Mesothelial cell of epicardium (in vitro differentiated cells): Measurements from ENCODE around the gene RPL3. TPM values are rescaled to one million over a fixed set of nuclear protein-coding genes. Genes with fewer than 3 reads are reported as not detected.

Experiments used
- DNase-seq, 2 experiments: peaks; one replicate each; pipeline ENCODE4 v3.0.0; 2021; ENCODE audit warnings: low spot score in 2 of 2; ENCODE audit not compliant: unreplicated experiment in 2 of 2
- H3K27ac Mint-ChIP-seq: 2 replicates; pipeline ENCODE4 v1.8.0; 2021; ENCODE audit warnings: mixed read lengths
- H3K27me3 Mint-ChIP-seq: 2 replicates; pipeline ENCODE4 v1.8.0; 2021; ENCODE audit warnings: low read depth, mixed read lengths
- H3K36me3 Mint-ChIP-seq: 2 replicates; pipeline ENCODE4 v1.8.0; 2021; ENCODE audit warnings: mixed read lengths
- H3K4me1 Mint-ChIP-seq: 2 replicates; pipeline ENCODE4 v1.8.0; 2021; ENCODE audit warnings: mixed read lengths
- H3K4me3 Mint-ChIP-seq: 2 replicates; pipeline ENCODE4 v1.8.0; 2021; ENCODE audit warnings: mild to moderate bottlenecking, moderate library complexity, mixed read lengths
- H3K9me3 Mint-ChIP-seq: 2 replicates; pipeline ENCODE4 v1.8.0; 2021; ENCODE audit warnings: mixed read lengths
- total RNA-seq: library from RNA; stranded (reverse); gene quantifications from 3 replicates; pipeline ENCODE4 v1.2.1, GENCODE V29; 2021
- TF ChIP-seq, protein P1 (sequence below): fragments of 200-600 bp; sonication (generic); IDR thresholded peaks from one replicate; pipeline ENCODE4 v1.5.0; 2021; ENCODE audit warnings: antibody characterized with exemption; ENCODE audit not compliant: unreplicated experiment

RPL3 gene
- total RNA-seq, 1 donor from 2014 or later = 2,423 TPM

DNA sequence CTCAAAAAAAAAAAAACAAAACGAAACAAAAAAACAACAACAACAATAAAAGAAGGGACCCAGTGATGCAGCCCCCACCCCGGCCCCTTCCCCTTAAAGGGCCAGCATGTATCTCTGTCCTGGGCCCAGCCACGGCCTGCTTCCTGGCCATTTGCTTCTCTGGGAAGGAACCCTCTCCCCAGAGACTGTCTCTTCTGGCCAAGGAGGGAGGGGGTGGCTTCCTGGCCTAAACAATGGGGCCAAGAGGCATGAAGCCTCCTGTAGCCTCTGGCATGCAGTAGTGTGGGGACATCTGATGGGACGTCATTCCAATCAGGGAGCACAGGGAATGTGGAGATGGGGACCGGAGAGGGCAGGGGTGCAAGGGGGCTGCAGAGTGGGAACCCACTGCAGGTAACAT lies 49.1 kb downstream of the RPL3 start:
- no peak for DNase-seq
- no peaks in the 10 kb centered on the region for H3K9me3 Mint-ChIP-seq
- H3K36me3 Mint-ChIP-seq = no peaks in the 10 kb centered on the region
- TF ChIP-seq, protein P1, sequence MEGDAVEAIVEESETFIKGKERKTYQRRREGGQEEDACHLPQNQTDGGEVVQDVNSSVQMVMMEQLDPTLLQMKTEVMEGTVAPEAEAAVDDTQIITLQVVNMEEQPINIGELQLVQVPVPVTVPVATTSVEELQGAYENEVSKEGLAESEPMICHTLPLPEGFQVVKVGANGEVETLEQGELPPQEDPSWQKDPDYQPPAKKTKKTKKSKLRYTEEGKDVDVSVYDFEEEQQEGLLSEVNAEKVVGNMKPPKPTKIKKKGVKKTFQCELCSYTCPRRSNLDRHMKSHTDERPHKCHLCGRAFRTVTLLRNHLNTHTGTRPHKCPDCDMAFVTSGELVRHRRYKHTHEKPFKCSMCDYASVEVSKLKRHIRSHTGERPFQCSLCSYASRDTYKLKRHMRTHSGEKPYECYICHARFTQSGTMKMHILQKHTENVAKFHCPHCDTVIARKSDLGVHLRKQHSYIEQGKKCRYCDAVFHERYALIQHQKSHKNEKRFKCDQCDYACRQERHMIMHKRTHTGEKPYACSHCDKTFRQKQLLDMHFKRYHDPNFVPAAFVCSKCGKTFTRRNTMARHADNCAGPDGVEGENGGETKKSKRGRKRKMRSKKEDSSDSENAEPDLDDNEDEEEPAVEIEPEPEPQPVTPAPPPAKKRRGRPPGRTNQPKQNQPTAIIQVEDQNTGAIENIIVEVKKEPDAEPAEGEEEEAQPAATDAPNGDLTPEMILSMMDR = no peak
- H3K4me3 Mint-ChIP-seq = no peak overlapping the region
- H3K27me3 Mint-ChIP-seq = no peaks in the 10 kb centered on the region
- H3K27ac Mint-ChIP-seq = no peak overlapping the region
- H3K4me1 Mint-ChIP-seq = no peaks in the 10 kb centered on the region

DNA sequence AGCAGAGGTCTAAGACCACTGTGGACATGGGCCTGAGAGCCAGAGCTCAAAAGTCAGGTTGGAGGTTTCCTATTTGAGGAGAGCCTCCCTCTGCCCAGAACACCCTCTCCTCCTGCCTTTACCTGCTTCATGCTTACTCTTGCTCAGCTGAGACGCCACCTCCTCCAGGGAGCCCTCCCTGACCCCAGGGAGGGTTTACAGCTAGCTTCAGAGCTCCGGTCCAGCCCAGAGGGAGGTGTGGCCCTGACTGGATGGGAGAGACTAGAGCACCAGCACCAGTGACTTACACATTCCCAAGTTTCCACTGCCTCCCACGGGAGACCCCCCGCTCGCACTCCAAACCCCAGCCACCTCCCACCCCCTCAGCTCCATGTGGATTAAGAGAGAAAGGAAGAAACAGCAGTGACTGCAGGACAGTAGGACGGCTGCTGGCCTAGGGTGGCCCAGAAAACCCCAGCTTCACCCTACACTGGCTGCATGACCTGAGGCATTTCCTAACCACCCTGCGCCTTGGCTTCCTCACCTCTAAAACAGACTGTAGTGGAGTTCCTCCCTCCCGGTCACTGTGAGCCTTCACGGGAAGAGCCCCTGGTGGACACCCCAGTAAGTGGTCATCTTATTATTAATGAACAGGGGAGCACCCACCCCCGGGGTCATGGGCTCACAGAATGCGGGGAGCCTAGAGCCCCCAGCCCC lies 50.2 kb downstream of the RPL3 start:
- Mint-ChIP-seq H3K36me3 (no peaks in the 10 kb centered on the region), H3K9me3 (no peaks in the 10 kb centered on the region), H3K4me3 (no peak overlapping the region), H3K27ac (no peak overlapping the region), H3K27me3 (no peaks in the 10 kb centered on the region), H3K4me1 (no peaks in the 10 kb centered on the region)
- no peak for DNase-seq
- TF ChIP-seq, protein P1 = no peak

DNA sequence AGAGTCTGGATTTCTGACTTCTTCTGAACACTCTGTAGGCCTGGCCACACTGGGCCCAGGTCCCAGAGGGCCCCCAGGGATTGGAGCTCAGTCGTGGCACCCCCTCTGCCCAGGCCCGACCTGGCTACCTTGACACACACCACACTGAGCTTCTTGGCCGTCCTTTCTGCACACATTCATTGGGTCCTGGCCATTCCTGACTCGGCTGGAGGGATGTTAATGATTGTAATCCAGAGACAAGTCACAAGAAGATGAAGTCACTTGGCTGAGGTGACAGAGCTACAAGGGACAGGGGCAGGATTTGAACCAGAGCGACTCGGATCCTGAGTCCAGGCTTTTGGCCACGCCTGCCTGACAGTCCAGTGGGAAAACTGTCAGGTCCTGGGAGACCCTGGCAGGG lies 50.8 kb downstream of the RPL3 start:
- no peaks in the 10 kb centered on the region for H3K4me1 Mint-ChIP-seq
- H3K27ac Mint-ChIP-seq = no peak overlapping the region
- H3K9me3 Mint-ChIP-seq = no peaks in the 10 kb centered on the region
- TF ChIP-seq, protein P1 = no peak
- no peaks in the 10 kb centered on the region for H3K27me3 Mint-ChIP-seq
- H3K4me3 Mint-ChIP-seq = no peak overlapping the region
- no peak for DNase-seq
- no peaks in the 10 kb centered on the region for H3K36me3 Mint-ChIP-seq

DNA sequence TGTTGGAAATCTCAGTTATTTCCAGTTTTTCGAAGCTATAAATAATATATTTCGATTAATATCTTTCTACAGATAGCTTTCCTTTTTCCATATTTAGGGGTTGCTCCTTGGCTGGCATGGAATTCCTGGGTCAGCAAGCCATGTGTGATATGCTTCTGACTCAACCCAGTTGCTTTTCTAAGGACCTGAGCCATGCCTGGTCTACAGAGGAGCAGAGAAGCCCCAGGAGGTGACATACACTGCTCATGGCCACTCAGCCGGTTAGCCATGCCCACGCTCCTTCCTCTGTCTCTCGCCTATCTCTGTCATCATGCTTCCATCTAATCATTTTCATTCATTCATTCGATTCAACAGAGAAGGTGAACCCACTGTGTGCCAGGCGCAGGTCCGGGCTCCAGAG lies 51.4 kb downstream of the RPL3 start:
- Mint-ChIP-seq H3K27me3 (no peaks in the 10 kb centered on the region), H3K27ac (no peak overlapping the region), H3K4me1 (no peaks in the 10 kb centered on the region), H3K4me3 (no peak overlapping the region), H3K9me3 (no peaks in the 10 kb centered on the region), H3K36me3 (no peaks in the 10 kb centered on the region)
- TF ChIP-seq, protein P1 = no peak
- DNase-seq = no peak

DNA sequence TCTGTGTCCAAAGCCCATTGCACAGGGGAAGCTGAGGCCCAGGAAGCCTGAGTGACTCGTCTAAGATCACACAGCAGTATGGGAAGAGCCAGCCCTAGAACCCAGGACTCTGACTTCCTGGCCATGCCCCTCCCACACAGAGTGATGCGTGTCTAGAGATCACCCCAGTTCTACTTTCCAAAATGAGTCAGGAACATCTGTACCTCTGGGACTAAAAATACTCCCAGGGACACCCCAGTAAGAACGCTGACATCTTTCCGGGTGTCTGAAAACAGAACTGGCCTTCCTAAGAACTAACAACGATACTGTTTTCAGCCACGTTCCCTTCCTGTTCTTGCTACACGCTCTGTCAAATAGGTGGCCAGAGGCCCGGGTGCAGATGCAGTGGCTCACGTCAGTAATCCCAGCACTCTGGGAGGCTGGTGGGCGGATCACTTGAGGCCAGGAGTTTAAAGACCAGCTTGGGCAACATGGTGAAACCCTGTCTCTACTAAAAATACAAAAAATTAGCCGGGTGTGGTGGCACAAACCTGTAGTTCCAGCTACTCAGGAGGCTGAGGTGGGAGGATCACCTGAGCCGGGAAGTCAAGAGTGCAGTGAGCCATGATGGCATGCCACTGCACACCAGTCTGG lies 52.9 kb downstream of the RPL3 start:
- Mint-ChIP-seq H3K9me3 (peaks cover 10% of the 10 kb centered on the region), H3K27ac (no peak overlapping the region), H3K36me3 (no peaks in the 10 kb centered on the region), H3K4me3 (no peak overlapping the region), H3K27me3 (no peaks in the 10 kb centered on the region), H3K4me1 (no peaks in the 10 kb centered on the region)
- no peak for DNase-seq
- TF ChIP-seq, protein P1 = no peak
